Esophagus muscularis mucosa (tissue), 4 donors: ENCODE results near the gene TXNDC11. TPM values are rescaled to one million over a fixed set of nuclear protein-coding genes. Genes with fewer than 3 reads are reported as not detected.

Experiments used
- DNase-seq: peaks from one replicate; pipeline ENCODE4 v3.0.0-alpha.2; 2017; ENCODE audit errors: extremely low spot score
- H3K27ac ChIP-seq, 4 donors: fragments of 200-600 bp; sonication (generic); replicated peaks in 1 of 4; 1 replicate in 3 of 4; 2 replicates in 1 of 4; pipeline ENCODE4 v1.5.1; 2016 to 2019; ENCODE audit warnings: mild to moderate bottlenecking in 1 of 4
- H3K27me3 ChIP-seq, 4 donors: fragments of 200-600 bp; sonication (generic); one replicate each; pipeline versions ENCODE4 v1.5.1 to v1.6.0; 2016 to 2019
- H3K36me3 ChIP-seq, 4 donors: fragments of 200-600 bp; sonication (generic); one replicate each; pipeline ENCODE4 v1.5.1; 2016 to 2019
- H3K4me1 ChIP-seq, 4 donors: fragments of 200-600 bp; sonication (generic); one replicate each; pipeline ENCODE4 v1.5.1; 2016 to 2019
- H3K4me3 ChIP-seq, 4 donors: fragments of 200-600 bp; sonication (generic); 1 replicate in 2 of 4; 2 replicates in 2 of 4; pipeline ENCODE4 v1.5.1; 2016 to 2019; ENCODE audit warnings: mild to moderate bottlenecking in 4 of 4, moderate library complexity in 1 of 4
- H3K9me3 ChIP-seq, 4 donors: fragments of 200-600 bp; sonication (generic); 1 replicate in 3 of 4; 2 replicates in 1 of 4; pipeline ENCODE4 v1.5.1; 2016 to 2019
- EP300 ChIP-seq: sonication (generic); formaldehyde crosslinking; IDR thresholded peaks from one replicate; pipeline ENCODE4 v1.6.1; 2017; ENCODE audit warnings: antibody characterized with exemption
- POLR2A ChIP-seq: fragments of 450-650 bp; IDR thresholded peaks from one replicate; pipeline ENCODE4 v1.6.1; 2017; ENCODE audit warnings: antibody characterized with exemption, moderate library complexity, mild to moderate bottlenecking, low read depth
- POLR2AphosphoS5 ChIP-seq, 2 donors: sonication (generic); formaldehyde crosslinking; IDR thresholded peaks; one replicate each; pipeline ENCODE4 v1.6.1; 2017; ENCODE audit warnings: antibody characterized with exemption in 2 of 2
- WGBS: methylation state at CpG from one replicate; pipeline ENCODE4 v1.1.5; 2018; 5-methylcytosine and 5-hydroxymethylcytosine counted together
- intact Hi-C: fragments of 100-400 bp; cut with DNase I; formaldehyde crosslinking; loops from one replicate; pipeline ENCODE4 v1.15.1; 2023
- total RNA-seq, 4 donors: library from RNA; depleted of rRNA; stranded (reverse); fragments of >200 nt; gene quantifications; one replicate each; pipeline versions ENCODE4 v1.1.0 to v1.2.1, GENCODE V29; 2016
- TF ChIP-seq, protein P1 (sequence below), 3 experiments: fragments of 200-600 bp in 2 of 3; fragments of 450-650 bp in 1 of 3; sonication (generic) in 2 of 3; IDR thresholded peaks; one replicate each; pipeline ENCODE4 v1.5.1; 2017 to 2019; ENCODE audit warnings: antibody characterized with exemption in 3 of 3, mild to moderate bottlenecking in 2 of 3, moderate library complexity in 1 of 3

The TXNDC11 gene
- total RNA-seq, 4 donors from 2014 or later, result 32.4 to 47.2 (median 38.2) TPM

GRCh38 chr16:11660565-11660964 is 82.1 kb downstream of the TXNDC11 start:
- no peaks in the 10 kb centered on the region for H3K27me3 ChIP-seq
- 80% methylated on average over 12 of the region's 12 CpGs for WGBS
- intact Hi-C loops, result loop anchor here (10.0 kb wide), 1 partner anchor 716 kb away; the partner anchor contains the start of genes CLEC16A and DEXI

DNA sequence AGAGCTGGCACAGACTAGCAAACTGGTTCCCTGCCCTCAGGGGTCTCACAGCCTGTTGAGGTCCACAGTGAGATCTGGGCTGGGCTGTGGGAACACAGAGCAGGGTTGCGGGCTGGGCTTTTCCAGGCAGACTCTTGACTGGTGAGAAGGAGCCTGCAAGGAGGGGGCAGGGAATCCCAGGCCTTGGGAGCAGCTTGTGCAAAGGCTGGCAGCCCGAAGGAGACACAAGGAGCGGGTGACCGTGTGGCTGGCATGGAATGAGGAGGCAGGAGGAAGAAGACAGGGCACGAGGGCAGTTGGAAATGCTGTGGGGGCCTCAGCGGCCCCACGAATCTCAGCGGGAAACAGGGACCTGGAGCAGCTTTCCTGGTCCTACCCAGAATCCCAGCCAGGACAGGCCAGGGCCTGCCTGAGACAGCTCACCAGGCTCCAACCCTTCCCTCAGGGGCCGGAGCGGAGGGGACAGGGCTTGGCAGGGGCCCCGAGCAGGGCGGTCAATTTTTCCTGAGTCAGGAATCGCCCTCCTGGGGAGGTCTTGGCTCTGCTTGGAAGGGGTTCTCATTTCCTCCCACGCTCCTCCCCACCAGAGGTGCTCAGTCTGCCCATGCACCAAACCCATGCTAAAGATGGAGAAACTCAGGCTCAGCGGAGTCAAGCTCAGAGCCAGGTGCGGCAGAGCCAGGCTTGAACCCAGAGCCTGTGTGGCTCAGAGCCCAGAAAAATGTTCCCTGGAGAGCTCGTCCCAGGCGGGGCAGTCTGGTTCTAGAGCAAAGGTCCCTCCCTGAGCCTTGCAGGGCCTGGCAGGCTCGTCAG is 83.6 kb downstream of the TXNDC11 start:
- DNase-seq, result no peak
- Histone ChIP-seq H3K27me3 (no peaks in the 10 kb centered on the region), H3K9me3 (no peaks in the 10 kb centered on the region), H3K4me1 (peaks cover 0 to 4% (median 0%) of the 10 kb centered on the region in 4 donors), H3K27ac (no peak overlapping the region), H3K36me3 (no peaks in the 10 kb centered on the region), H3K4me3 (no peak overlapping the region)
- WGBS, result 72% methylated on average over 13 of the region's 19 CpGs
- intact Hi-C loops, result no loop called here
- TF ChIP-seq EP300 (no peak), POLR2A (no peak), POLR2AphosphoS5 (IDR thresholded peaks at IDR 0.05) (no peak)
- TF ChIP-seq, protein P1, sequence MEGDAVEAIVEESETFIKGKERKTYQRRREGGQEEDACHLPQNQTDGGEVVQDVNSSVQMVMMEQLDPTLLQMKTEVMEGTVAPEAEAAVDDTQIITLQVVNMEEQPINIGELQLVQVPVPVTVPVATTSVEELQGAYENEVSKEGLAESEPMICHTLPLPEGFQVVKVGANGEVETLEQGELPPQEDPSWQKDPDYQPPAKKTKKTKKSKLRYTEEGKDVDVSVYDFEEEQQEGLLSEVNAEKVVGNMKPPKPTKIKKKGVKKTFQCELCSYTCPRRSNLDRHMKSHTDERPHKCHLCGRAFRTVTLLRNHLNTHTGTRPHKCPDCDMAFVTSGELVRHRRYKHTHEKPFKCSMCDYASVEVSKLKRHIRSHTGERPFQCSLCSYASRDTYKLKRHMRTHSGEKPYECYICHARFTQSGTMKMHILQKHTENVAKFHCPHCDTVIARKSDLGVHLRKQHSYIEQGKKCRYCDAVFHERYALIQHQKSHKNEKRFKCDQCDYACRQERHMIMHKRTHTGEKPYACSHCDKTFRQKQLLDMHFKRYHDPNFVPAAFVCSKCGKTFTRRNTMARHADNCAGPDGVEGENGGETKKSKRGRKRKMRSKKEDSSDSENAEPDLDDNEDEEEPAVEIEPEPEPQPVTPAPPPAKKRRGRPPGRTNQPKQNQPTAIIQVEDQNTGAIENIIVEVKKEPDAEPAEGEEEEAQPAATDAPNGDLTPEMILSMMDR (IDR thresholded peaks at IDR 0.05), result no peak

More at GRCh38 chr16:11660565-11660964, 82.1 kb downstream of the TXNDC11 start:
- H3K4me3 ChIP-seq, result no peak overlapping the region
- H3K36me3 ChIP-seq, result no peaks in the 10 kb centered on the region
- peaks cover 0 to 8% (median 2%) of the 10 kb centered on the region in 4 donors for H3K4me1 ChIP-seq
- no peaks in the 10 kb centered on the region for H3K9me3 ChIP-seq
- no peak for TF ChIP-seq POLR2AphosphoS5 (IDR thresholded peaks at IDR 0.05)
- no peak for TF ChIP-seq POLR2A
- TF ChIP-seq EP300, result no peak
- TF ChIP-seq, protein P1 (IDR thresholded peaks at IDR 0.05), result no peak
- no peak overlapping the region for H3K27ac ChIP-seq
- DNase-seq, result no peak

- 84% methylated on average over 8 of the region's 8 CpGs for WGBS
- peaks cover 0 to 4% (median 0%) of the 10 kb centered on the region in 4 donors for H3K4me1 ChIP-seq
- no peak for DNase-seq
- H3K9me3 ChIP-seq, result no peaks in the 10 kb centered on the region
- no peak overlapping the region for H3K4me3 ChIP-seq
- H3K27me3 ChIP-seq, result no peaks in the 10 kb centered on the region
- H3K36me3 ChIP-seq, result no peaks in the 10 kb centered on the region
- no peak overlapping the region for H3K27ac ChIP-seq
- TF ChIP-seq, protein P1 (IDR thresholded peaks at IDR 0.05), result no peak
- TF ChIP-seq POLR2A, result no peak
- no peak for TF ChIP-seq EP300
- TF ChIP-seq POLR2AphosphoS5 (IDR thresholded peaks at IDR 0.05), result no peak
- intact Hi-C loops, result no loop called here
Measured at GRCh38 chr16:11657556-11657955, 85.1 kb downstream of the TXNDC11 start.

DNA sequence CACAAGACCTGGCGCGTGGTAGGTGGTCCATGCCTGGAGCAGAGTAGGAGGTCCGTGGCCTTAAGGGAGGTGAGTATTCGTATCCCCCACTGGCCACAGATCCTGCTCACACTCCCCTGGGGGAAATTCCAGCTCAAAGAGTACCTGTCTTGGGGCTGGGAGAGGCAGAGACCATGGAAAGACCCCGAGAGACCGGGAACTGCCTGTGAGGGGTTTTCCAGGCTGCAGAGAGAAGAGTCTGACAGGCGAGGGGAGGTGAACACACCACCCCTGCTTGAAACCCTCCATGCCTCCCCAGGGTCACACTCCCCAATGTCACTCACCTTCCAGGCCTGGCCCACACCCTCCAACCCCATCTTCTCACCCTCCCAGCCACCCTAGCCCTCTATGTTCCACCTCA is 87.0 kb downstream of the TXNDC11 start:
- TF ChIP-seq EP300 (no peak), POLR2A (no peak), POLR2AphosphoS5 (IDR thresholded peaks at IDR 0.05) (no peak)
- TF ChIP-seq, protein P1 (IDR thresholded peaks at IDR 0.05), result no peak
- DNase-seq, result no peak
- Histone ChIP-seq H3K36me3 (no peaks in the 10 kb centered on the region), H3K4me3 (no peak overlapping the region), H3K27me3 (no peaks in the 10 kb centered on the region), H3K4me1 (peaks cover 0 to 4% (median 0%) of the 10 kb centered on the region in 4 donors), H3K27ac (no peak overlapping the region), H3K9me3 (no peaks in the 10 kb centered on the region)
- 85% methylated on average over 5 of the region's 7 CpGs for WGBS
- intact Hi-C loops, result no loop called here
